Stimulated activated CD4-positive, alpha-beta T cell treated with anti-CD3 and anti-CD28 coated beads, Interleukin-4, amount 100 ng/mL, for 48 hours (primary cell): ENCODE measurements around the gene SPSB3.
A peak's percentile ranks its signal among the peaks of the same experiment; 100 is the strongest.

Experiments used
- DNase-seq, 2 donors: peaks; one replicate each; pipeline ENCODE4 v3.0.0-alpha.2; 2020; ENCODE audit warnings: low read depth in 2 of 2

Gene SPSB3

GRCh38 chr16:1775006-1775845 lies 7.1 kb downstream of the SPSB3 start:
- no peak for DNase-seq

GRCh38 chr16:1774448-1774780 lies 8.0 kb downstream of the SPSB3 start:
- DNase-seq, result no peak

- DNase-seq, result no peak
These were observed 8.5 kb downstream of the SPSB3 start for GRCh38 chr16:1773703-1774447.

- DNase-seq, result peak; percentile 78 to 79
These were observed 9.3 kb downstream of the SPSB3 start, which contains the start of gene MRPS34 for GRCh38 chr16:1772908-1773702. Gene MRPS34 (minus strand): TSS chr16:1773134. CDS start chr16:1773119, 15 bp downstream.

- DNase-seq, result peak; percentile 44 to 47
These were observed 9.9 kb downstream of the SPSB3 start, which contains the start of gene EME2 for GRCh38 chr16:1772362-1772907. Gene EME2 (plus strand): TSS chr16:1772810. CDS start chr16:1773228, 418 bp downstream.

- no peak for DNase-seq
These were observed 10.5 kb downstream of the SPSB3 start for GRCh38 chr16:1771864-1772361.

GRCh38 chr16:1771188-1771863 lies 11.0 kb downstream of the SPSB3 start, which contains the start of gene NME3:
Gene NME3 (minus strand): TSS chr16:1771543. CDS start chr16:1771534, 9 bp downstream.
- DNase-seq, result peak; percentile 75 to 79

GRCh38 chr16:1770328-1771187 lies 11.8 kb downstream of the SPSB3 start:
- DNase-seq, result peak; percentile 38

- DNase-seq, result no peak
These were observed 12.7 kb downstream of the SPSB3 start for GRCh38 chr16:1769402-1770300.

GRCh38 chr16:1768767-1769401 lies 13.5 kb downstream of the SPSB3 start:
- no peak for DNase-seq

- no peak for DNase-seq
These were observed 14.2 kb downstream of the SPSB3 start for GRCh38 chr16:1768061-1768766.

GRCh38 chr16:1767116-1767994 lies 15.0 kb downstream of the SPSB3 start:
- DNase-seq, result no peak

GRCh38 chr16:1766701-1767100 lies 15.7 kb downstream of the SPSB3 start:
- DNase-seq, result no peak

- DNase-seq, result no peak
These were observed 16.1 kb downstream of the SPSB3 start for GRCh38 chr16:1766231-1766630.

GRCh38 chr16:1765826-1766225 lies 16.5 kb downstream of the SPSB3 start:
- DNase-seq, result no peak

- no peak for DNase-seq
These were observed 17.4 kb downstream of the SPSB3 start for GRCh38 chr16:1764971-1765370.
